ENCODE results near the gene DAPK1. TPM values are rescaled to one million over a fixed set of nuclear protein-coding genes. Genes with fewer than 3 reads are reported as not detected.

The DAPK1 gene
- polyA plus RNA-seq, 1 donor from 2014 or later: 45.0 TPM

GRCh38 chr9:87525546-87526303 lies 28.1 kb downstream of the DAPK1 start:
- H3K9me2 ChIP-seq (ENCODE audit: insufficient read depth, low read length): no peaks in the 10 kb centered on the region
- H3K36me3 ChIP-seq (ENCODE audit: insufficient read depth, low read length): peaks cover 4% of the 10 kb centered on the region
- no peak overlapping the region for H3K4me2 ChIP-seq (ENCODE audit: low read length)
- H4K20me1 ChIP-seq (ENCODE audit: insufficient read depth): no peaks in the 10 kb centered on the region
- no peaks in the 10 kb centered on the region for H3F3A ChIP-seq (ENCODE audit: insufficient read depth, low read length, poor library complexity, severe bottlenecking)
- H3K4me3 ChIP-seq (ENCODE audit: low read length): no peak overlapping the region
- no peak overlapping the region for H2AFZ ChIP-seq (ENCODE audit: low read depth, low read length)
- TF ChIP-seq CTCF (IDR thresholded peaks at IDR 0.05; ENCODE audit: poor library complexity, severe bottlenecking): no peak
- TF ChIP-seq POLR2AphosphoS5 (IDR thresholded peaks at IDR 0.05): no peak
- no peak for TF ChIP-seq RAD21 (conservative IDR thresholded peaks at IDR 0.05)
- TF ChIP-seq MXI1 (conservative IDR thresholded peaks at IDR 0.05; ENCODE audit: poor library complexity, severe bottlenecking): no peak
- TF ChIP-seq REST (IDR thresholded peaks at IDR 0.05; ENCODE audit: borderline replicate concordance): no peak
- TF ChIP-seq EP300 (conservative IDR thresholded peaks at IDR 0.05; ENCODE audit: poor library complexity, severe bottlenecking): no peak
- no peak for TF ChIP-seq EZH2 (IDR thresholded peaks at IDR 0.05; ENCODE audit: borderline replicate concordance, insufficient read depth, low read length, poor library complexity, severe bottlenecking)
- TF ChIP-seq SMC3 (conservative IDR thresholded peaks at IDR 0.05; ENCODE audit: poor library complexity): no peak
- no peak for TF ChIP-seq TAF1 (IDR thresholded peaks at IDR 0.05; ENCODE audit: low read depth)
- no peak overlapping the region for H3K27ac ChIP-seq (ENCODE audit: low read length)
- no peaks in the 10 kb centered on the region for H3K27me3 ChIP-seq (ENCODE audit: insufficient read depth, low read depth, low read length)
- no peak overlapping the region for H3K9ac ChIP-seq (ENCODE audit: low read length)
- peaks cover 8% of the 10 kb centered on the region for H3K79me2 ChIP-seq (replicated peaks; ENCODE audit: insufficient read depth, low read length)
- H3K9me3 ChIP-seq (ENCODE audit: low read length): no peaks in the 10 kb centered on the region

GRCh38 chr9:87527211-87527916 lies 29.7 kb downstream of the DAPK1 start:
- Histone ChIP-seq H3K36me3 (ENCODE audit: insufficient read depth, low read length) (no peaks in the 10 kb centered on the region), H2AFZ (ENCODE audit: low read depth, low read length) (no peak overlapping the region), H3K9ac (ENCODE audit: low read length) (no peak overlapping the region), H3K9me2 (ENCODE audit: insufficient read depth, low read length) (no peaks in the 10 kb centered on the region), H3K9me3 (ENCODE audit: low read length) (no peaks in the 10 kb centered on the region), H3K4me2 (ENCODE audit: low read length) (no peak overlapping the region), H4K20me1 (ENCODE audit: insufficient read depth) (no peaks in the 10 kb centered on the region), H3F3A (ENCODE audit: insufficient read depth, low read length, poor library complexity, severe bottlenecking) (no peaks in the 10 kb centered on the region), H3K79me2 (replicated peaks; ENCODE audit: insufficient read depth, low read length) (peaks cover 6% of the 10 kb centered on the region), H3K27me3 (ENCODE audit: insufficient read depth, low read depth, low read length) (no peaks in the 10 kb centered on the region), H3K27ac (ENCODE audit: low read length) (no peak overlapping the region), H3K4me3 (ENCODE audit: low read length) (no peak overlapping the region)
- TF ChIP-seq RAD21 (conservative IDR thresholded peaks at IDR 0.05): no peak
- TF ChIP-seq EZH2 (IDR thresholded peaks at IDR 0.05; ENCODE audit: borderline replicate concordance, insufficient read depth, low read length, poor library complexity, severe bottlenecking): no peak
- no peak for TF ChIP-seq EP300 (conservative IDR thresholded peaks at IDR 0.05; ENCODE audit: poor library complexity, severe bottlenecking)
- no peak for TF ChIP-seq TAF1 (IDR thresholded peaks at IDR 0.05; ENCODE audit: low read depth)
- TF ChIP-seq MXI1 (conservative IDR thresholded peaks at IDR 0.05; ENCODE audit: poor library complexity, severe bottlenecking): no peak
- no peak for TF ChIP-seq CTCF (IDR thresholded peaks at IDR 0.05; ENCODE audit: poor library complexity, severe bottlenecking)
- no peak for TF ChIP-seq SMC3 (conservative IDR thresholded peaks at IDR 0.05; ENCODE audit: poor library complexity)
- TF ChIP-seq POLR2AphosphoS5 (IDR thresholded peaks at IDR 0.05): no peak
- no peak for TF ChIP-seq REST (IDR thresholded peaks at IDR 0.05; ENCODE audit: borderline replicate concordance)
